K562 (cell line): ENCODE results near the gene PLXNA2.

Experiments used
- EP300 ChIP-seq: IDR thresholded peaks from 2 replicates; pipeline ENCODE4 v1.6.1; 2012; ENCODE audit warnings: low read length, improper control_type of control experiment
- FIP1L1 ChIP-seq: fragments of 200-400 bp; formaldehyde crosslinking; IDR thresholded peaks from 2 replicates; pipeline ENCODE4 v1.6.1; 2018; ENCODE audit warnings: mild to moderate bottlenecking, low read depth, low read length; ENCODE audit not compliant: poor library complexity, severe bottlenecking
- FOSL1 ChIP-seq: fragments of 200-800 bp; sonication (Bioruptor generic); conservative IDR thresholded peaks from 2 replicates; pipeline ENCODE4 v1.6.1; 2016; ENCODE audit warnings: missing genetic modification characterization, missing compliant biosample characterization
- POLR2A ChIP-seq: fragments of 450-650 bp; conservative IDR thresholded peaks from 2 replicates; pipeline ENCODE4 v1.6.1; 2016
- TAF1 ChIP-seq: IDR thresholded peaks from 2 replicates; pipeline ENCODE4 v1.6.1; 2011; ENCODE audit warnings: mild to moderate bottlenecking, low read length, moderate library complexity; ENCODE audit not compliant: insufficient read depth, control insufficient read depth, severe bottlenecking; ENCODE audit errors: extremely low read depth
- ZBTB7A ChIP-seq: IDR thresholded peaks from 2 replicates; pipeline ENCODE4 v1.6.1; 2011; ENCODE audit warnings: low read depth, mild to moderate bottlenecking, low read length, moderate library complexity, borderline replicate concordance; ENCODE audit not compliant: control insufficient read depth
- ZNF121 ChIP-seq: sonication (generic); formaldehyde crosslinking; conservative IDR thresholded peaks from 2 replicates; pipeline ENCODE4 v1.8.0; 2022; ENCODE audit warnings: missing genetic modification reagents
- TF ChIP-seq, protein P1 (sequence below), 2 experiments: fragments of 450-650 bp; formaldehyde crosslinking in 1 of 2; IDR thresholded peaks; 2 replicates each; pipeline versions ENCODE4 v1.4.0 to v1.6.1; 2014 to 2020; ENCODE audit warnings: mild to moderate bottlenecking in 2 of 2, borderline replicate concordance in 1 of 2, low read depth in 1 of 2
- TF ChIP-seq, protein P2 (sequence below), 3 experiments: IDR thresholded peaks in 2 of 3; conservative IDR thresholded peaks in 1 of 3; 2 replicates each; pipeline ENCODE4 v1.5.1; 2011 to 2012; ENCODE audit warnings: low read length in 3 of 3, mild to moderate bottlenecking in 3 of 3, control low read depth in 2 of 3, improper control_type of control experiment in 1 of 3, inconsistent platforms in 1 of 3, low read depth in 1 of 3, mixed read lengths in 1 of 3, moderate library complexity in 1 of 3; ENCODE audit not compliant: insufficient read depth in 2 of 3
- TF ChIP-seq, protein P3 (sequence below), 3 experiments: fragments of 200-800 bp in 1 of 3; fragments of 250-450 bp in 1 of 3; fragments of 450-650 bp in 1 of 3; sonication (Bioruptor Pico) in 1 of 3; sonication (Bioruptor generic) in 1 of 3; formaldehyde crosslinking in 1 of 3; IDR thresholded peaks; 2 replicates each; pipeline versions ENCODE4 v1.6.1 to v1.8.0; 2016 to 2022; ENCODE audit warnings: mild to moderate bottlenecking in 2 of 3, missing genetic modification characterization in 2 of 3, missing compliant biosample characterization in 1 of 3, moderate library complexity in 1 of 3

DNA sequence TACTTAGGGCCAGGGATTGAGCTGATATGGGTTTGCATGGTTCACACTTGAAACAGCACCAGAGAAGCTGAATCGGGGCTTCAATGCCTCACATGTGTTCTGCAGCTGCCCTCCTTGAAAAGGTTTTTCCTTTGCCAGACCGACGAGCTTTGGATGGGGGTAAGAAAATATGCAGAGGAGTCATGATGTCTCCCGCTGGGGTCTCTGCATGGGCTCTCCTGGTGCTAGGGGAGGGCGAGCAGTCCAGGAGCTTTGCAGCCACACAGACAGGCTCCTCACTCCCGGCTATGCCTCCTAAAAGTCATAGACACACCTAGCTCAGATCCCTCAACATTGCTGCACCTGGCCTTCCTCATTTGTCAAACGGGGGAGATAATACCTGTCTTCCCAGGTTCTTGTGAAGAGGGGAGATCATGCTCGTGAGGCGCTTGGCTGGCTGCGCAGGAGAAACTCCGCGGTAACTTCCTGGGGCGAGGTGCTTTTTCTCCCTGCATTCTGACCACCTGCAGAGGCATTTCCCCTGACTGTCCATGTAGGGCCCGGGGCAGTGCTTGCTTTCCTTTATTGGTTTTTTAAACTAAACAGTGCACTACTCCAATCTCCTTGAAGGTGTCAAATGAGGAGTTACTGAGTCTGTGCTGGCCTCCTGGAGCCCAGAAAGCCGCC is 112.4 kb downstream of the PLXNA2 start:
- TF ChIP-seq, protein P1, sequence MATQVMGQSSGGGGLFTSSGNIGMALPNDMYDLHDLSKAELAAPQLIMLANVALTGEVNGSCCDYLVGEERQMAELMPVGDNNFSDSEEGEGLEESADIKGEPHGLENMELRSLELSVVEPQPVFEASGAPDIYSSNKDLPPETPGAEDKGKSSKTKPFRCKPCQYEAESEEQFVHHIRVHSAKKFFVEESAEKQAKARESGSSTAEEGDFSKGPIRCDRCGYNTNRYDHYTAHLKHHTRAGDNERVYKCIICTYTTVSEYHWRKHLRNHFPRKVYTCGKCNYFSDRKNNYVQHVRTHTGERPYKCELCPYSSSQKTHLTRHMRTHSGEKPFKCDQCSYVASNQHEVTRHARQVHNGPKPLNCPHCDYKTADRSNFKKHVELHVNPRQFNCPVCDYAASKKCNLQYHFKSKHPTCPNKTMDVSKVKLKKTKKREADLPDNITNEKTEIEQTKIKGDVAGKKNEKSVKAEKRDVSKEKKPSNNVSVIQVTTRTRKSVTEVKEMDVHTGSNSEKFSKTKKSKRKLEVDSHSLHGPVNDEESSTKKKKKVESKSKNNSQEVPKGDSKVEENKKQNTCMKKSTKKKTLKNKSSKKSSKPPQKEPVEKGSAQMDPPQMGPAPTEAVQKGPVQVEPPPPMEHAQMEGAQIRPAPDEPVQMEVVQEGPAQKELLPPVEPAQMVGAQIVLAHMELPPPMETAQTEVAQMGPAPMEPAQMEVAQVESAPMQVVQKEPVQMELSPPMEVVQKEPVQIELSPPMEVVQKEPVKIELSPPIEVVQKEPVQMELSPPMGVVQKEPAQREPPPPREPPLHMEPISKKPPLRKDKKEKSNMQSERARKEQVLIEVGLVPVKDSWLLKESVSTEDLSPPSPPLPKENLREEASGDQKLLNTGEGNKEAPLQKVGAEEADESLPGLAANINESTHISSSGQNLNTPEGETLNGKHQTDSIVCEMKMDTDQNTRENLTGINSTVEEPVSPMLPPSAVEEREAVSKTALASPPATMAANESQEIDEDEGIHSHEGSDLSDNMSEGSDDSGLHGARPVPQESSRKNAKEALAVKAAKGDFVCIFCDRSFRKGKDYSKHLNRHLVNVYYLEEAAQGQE (IDR thresholded peaks at IDR 0.05; ENCODE audit: borderline replicate concordance) = no peak
- TF ChIP-seq, protein P1 (CRISPR knock-in tag; IDR thresholded peaks at IDR 0.05; ENCODE audit: low read depth) = no peak
- TF ChIP-seq, protein P2, sequence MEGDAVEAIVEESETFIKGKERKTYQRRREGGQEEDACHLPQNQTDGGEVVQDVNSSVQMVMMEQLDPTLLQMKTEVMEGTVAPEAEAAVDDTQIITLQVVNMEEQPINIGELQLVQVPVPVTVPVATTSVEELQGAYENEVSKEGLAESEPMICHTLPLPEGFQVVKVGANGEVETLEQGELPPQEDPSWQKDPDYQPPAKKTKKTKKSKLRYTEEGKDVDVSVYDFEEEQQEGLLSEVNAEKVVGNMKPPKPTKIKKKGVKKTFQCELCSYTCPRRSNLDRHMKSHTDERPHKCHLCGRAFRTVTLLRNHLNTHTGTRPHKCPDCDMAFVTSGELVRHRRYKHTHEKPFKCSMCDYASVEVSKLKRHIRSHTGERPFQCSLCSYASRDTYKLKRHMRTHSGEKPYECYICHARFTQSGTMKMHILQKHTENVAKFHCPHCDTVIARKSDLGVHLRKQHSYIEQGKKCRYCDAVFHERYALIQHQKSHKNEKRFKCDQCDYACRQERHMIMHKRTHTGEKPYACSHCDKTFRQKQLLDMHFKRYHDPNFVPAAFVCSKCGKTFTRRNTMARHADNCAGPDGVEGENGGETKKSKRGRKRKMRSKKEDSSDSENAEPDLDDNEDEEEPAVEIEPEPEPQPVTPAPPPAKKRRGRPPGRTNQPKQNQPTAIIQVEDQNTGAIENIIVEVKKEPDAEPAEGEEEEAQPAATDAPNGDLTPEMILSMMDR (IDR thresholded peaks at IDR 0.05 in 2 of 3, conservative IDR thresholded peaks at IDR 0.05 in 1 of 3; ENCODE audit: insufficient read depth in 2 of 3, low read depth in 1 of 3, low read length in 3 of 3) = no peak
- TF ChIP-seq ZBTB7A (no peak), TAF1 (no peak), EP300 (no peak), FIP1L1 (no peak), ZNF121 (no peak), FOSL1 (no peak), POLR2A (no peak)
- TF ChIP-seq, protein P3, sequence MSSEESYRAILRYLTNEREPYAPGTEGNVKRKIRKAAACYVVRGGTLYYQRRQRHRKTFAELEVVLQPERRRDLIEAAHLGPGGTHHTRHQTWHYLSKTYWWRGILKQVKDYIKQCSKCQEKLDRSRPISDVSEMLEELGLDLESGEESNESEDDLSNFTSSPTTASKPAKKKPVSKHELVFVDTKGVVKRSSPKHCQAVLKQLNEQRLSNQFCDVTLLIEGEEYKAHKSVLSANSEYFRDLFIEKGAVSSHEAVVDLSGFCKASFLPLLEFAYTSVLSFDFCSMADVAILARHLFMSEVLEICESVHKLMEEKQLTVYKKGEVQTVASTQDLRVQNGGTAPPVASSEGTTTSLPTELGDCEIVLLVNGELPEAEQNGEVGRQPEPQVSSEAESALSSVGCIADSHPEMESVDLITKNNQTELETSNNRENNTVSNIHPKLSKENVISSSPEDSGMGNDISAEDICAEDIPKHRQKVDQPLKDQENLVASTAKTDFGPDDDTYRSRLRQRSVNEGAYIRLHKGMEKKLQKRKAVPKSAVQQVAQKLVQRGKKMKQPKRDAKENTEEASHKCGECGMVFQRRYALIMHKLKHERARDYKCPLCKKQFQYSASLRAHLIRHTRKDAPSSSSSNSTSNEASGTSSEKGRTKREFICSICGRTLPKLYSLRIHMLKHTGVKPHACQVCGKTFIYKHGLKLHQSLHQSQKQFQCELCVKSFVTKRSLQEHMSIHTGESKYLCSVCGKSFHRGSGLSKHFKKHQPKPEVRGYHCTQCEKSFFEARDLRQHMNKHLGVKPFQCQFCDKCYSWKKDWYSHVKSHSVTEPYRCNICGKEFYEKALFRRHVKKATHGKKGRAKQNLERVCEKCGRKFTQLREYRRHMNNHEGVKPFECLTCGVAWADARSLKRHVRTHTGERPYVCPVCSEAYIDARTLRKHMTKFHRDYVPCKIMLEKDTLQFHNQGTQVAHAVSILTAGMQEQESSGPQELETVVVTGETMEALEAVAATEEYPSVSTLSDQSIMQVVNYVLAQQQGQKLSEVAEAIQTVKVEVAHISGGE (CRISPR knock-in tag; IDR thresholded peaks at IDR 0.05) = no peak
